Mesodermal cell (in vitro differentiated cells): ENCODE measurements around the gene DDX17.

Experiments used
- H3K27ac ChIP-seq: 2 replicates; pipeline ENCODE4 v1.7.0; 2013; ENCODE audit warnings: mild to moderate bottlenecking, low read depth, low read length, moderate library complexity; ENCODE audit not compliant: severe bottlenecking
- H3K36me3 ChIP-seq: 2 replicates; pipeline ENCODE4 v1.7.1; 2013; ENCODE audit warnings: mild to moderate bottlenecking, low read length, moderate library complexity; ENCODE audit not compliant: control insufficient read depth, insufficient read depth
- H3K4me1 ChIP-seq: one replicate; pipeline ENCODE4 v1.7.1; 2013; ENCODE audit warnings: mild to moderate bottlenecking, low read length; ENCODE audit not compliant: insufficient read depth, control insufficient read depth, poor library complexity, severe bottlenecking
- H3K4me3 ChIP-seq: 2 replicates; pipeline ENCODE4 v1.7.0; 2013; ENCODE audit warnings: low read length, control low read depth, mild to moderate bottlenecking; ENCODE audit not compliant: insufficient read depth, poor library complexity, severe bottlenecking; ENCODE audit errors: extremely low read depth
- H3K9me3 ChIP-seq: 2 replicates; pipeline ENCODE4 v1.7.1; 2013; ENCODE audit warnings: mild to moderate bottlenecking, low read length, moderate library complexity; ENCODE audit not compliant: control insufficient read depth
- WGBS, 2 experiments: methylation state at CpG; one replicate each; pipeline ENCODE4 v1.1.5; 2013; ENCODE audit warnings: missing lambda C conversion rate in 2 of 2; ENCODE audit not compliant: insufficient coverage in 2 of 2; 5-methylcytosine and 5-hydroxymethylcytosine counted together

DDX17 gene

DNA sequence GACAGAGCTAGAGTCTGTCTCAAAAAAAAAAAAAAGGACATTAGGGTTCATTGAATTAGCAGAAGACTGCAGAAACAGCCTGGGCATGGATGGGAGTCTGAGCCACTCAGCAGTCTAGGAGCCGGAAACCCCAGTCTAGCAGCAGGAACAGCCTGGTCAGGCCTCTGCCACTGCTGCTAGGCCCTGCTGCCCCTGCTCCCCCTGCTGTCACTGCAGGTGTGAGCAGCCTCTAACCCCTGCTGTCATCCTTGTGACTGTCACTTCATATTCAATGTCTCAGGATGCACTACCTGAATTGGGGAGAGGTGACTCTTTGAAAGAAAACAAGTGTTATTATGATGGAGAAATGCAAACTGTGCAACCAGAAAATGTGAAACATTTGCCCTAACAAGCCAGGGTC is 7.0 kb upstream of the DDX17 start:
- 82 to 86% methylated on average over 1 of the region's 1 CpG for WGBS, 2 experiments
- Histone ChIP-seq H3K9me3 (no peaks in the 10 kb centered on the region), H3K36me3 (no peaks in the 10 kb centered on the region), H3K4me1 (no peaks in the 10 kb centered on the region), H3K4me3 (no peak overlapping the region), H3K27ac (no peak overlapping the region)

DNA sequence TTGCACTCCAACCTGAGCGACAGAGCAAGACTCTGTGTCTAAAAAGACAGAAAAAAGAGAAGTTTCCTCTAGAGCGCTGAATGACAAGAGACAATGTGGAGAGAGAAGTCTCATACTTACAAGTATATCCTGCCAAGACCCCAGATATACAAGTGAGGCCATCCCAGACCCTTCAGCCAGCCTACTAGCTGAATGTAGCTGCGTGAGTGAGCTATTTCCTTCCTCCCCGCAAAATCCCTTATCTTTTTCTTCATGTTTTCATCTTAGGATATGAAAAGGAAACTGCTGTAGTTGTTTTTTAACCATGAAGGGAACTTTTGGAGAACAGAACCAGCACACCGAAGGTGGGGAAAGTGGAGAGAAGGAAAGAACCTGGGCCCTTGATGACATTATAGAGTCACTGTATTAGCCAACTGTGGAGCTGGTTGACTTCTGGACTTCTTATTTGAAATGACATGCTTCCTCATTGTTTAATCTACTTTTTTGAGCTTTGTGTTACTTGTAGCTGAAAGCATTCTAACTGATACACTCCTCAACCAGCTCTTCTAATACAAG is 4.4 kb upstream of the DDX17 start:
- no peak overlapping the region for H3K27ac ChIP-seq
- 100% methylated on average over 2 to 3 of the region's 5 CpGs for WGBS, 2 experiments
- no peaks in the 10 kb centered on the region for H3K9me3 ChIP-seq
- H3K4me3 ChIP-seq, result no peak overlapping the region
- no peaks in the 10 kb centered on the region for H3K4me1 ChIP-seq
- no peaks in the 10 kb centered on the region for H3K36me3 ChIP-seq

DNA sequence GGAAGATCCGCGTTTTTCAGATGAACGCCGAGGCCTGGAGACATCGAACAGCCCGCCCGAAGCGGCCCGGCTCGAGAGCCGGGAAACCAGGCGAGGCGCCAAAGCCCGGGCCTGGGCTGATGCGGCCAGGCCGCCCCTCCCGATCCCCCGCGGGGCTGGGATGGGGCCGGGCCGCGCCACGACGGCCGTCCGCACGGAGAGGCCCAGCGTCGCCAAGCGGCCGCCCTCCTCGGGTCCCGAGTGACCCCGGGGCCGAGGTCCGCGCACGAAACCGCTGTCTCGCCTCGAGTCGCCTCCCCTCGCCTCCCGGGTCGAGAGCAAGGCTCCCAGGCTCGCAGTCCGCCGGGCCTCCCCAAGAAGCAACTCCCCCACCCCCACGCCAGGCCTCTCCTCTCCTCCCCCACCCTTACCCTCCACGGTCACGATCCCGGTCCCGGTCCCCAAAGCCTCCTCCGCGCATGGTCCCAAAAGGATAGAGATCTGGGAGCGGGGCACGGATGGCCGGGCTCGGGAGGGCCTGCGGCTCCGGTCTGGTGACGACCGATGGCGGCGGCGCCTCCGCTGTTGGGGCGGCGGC is 482 bp downstream of the DDX17 start:
- 0% methylated on average over 56 to 58 of the region's 69 CpGs for WGBS, 2 experiments
- Histone ChIP-seq H3K9me3 (no peaks in the 10 kb centered on the region), H3K4me1 (no peaks in the 10 kb centered on the region), H3K4me3 (peak overlapping the region; percentile 90), H3K36me3 (peaks cover 37% of the 10 kb centered on the region), H3K27ac (peak overlapping the region; percentile 99)

DNA sequence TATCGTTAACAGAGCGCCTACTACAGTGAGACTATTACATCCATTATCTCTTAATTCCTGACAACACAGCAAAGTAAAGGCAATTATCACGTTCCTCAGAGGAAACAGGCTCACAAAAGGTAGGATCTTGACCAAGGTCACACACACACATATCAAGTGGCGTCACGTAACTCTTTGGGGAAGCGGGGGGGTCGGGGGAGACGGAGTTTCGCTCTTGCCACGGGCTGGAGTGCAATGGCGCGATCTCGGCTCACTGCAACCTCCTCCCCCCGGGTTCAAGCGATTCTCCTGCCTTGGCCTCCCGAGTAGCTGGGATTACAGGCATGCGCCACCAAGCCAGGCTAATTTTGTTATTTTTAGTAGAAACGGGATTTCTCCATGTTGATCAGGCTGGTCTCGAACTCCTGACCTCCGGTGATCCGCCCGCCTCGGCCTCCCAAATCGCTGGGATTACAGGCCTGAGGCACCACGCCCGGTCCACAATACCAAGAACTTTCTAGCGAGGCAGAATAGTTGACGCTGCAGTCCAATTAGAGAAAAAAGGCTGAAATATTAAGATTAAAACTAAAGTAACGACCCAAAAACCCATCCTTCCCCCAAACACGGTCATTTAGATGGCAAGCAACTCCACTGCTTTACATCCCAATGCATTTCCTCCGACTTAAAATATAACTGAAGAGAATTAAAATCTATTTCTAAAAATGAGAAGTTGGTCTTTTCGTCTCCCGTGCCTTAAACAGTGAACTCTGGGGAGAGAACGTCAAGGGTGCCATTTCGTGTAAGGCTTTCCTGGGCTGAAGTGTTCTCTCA is 1.2 kb downstream of the DDX17 start:
- H3K4me1 ChIP-seq, result no peaks in the 10 kb centered on the region
- peaks cover 44% of the 10 kb centered on the region for H3K36me3 ChIP-seq
- H3K9me3 ChIP-seq, result no peaks in the 10 kb centered on the region
- peak overlapping the region; percentile 99 for H3K27ac ChIP-seq
- peak overlapping the region; percentile 90 for H3K4me3 ChIP-seq
- WGBS, 2 experiments, result 1% methylated on average over 21 to 25 of the region's 35 CpGs

DNA sequence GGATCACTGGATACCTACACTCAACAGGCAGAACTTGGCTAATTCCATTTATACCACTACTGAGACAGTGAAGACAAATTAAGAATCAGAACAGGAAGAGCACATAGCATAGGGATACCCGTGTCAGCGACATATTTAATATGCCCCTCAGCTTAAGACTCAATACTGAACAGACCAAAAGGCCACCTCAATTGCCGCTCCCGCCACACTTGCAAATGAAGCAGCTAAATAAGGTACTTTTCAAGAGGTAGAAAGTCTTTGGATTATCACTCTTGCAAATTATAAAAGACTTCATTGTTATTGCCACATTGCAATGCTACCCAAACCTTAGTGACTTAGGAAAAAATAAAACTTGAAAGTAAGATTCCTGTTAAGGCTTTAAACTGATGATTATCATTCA is 3.1 kb downstream of the DDX17 start:
- Histone ChIP-seq H3K9me3 (no peaks in the 10 kb centered on the region), H3K4me3 (peak overlapping the region; percentile 90), H3K36me3 (peaks cover 63% of the 10 kb centered on the region), H3K4me1 (no peaks in the 10 kb centered on the region), H3K27ac (no peak overlapping the region)
- WGBS, 2 experiments, result 80 to 100% methylated on average over 2 of the region's 4 CpGs

DNA sequence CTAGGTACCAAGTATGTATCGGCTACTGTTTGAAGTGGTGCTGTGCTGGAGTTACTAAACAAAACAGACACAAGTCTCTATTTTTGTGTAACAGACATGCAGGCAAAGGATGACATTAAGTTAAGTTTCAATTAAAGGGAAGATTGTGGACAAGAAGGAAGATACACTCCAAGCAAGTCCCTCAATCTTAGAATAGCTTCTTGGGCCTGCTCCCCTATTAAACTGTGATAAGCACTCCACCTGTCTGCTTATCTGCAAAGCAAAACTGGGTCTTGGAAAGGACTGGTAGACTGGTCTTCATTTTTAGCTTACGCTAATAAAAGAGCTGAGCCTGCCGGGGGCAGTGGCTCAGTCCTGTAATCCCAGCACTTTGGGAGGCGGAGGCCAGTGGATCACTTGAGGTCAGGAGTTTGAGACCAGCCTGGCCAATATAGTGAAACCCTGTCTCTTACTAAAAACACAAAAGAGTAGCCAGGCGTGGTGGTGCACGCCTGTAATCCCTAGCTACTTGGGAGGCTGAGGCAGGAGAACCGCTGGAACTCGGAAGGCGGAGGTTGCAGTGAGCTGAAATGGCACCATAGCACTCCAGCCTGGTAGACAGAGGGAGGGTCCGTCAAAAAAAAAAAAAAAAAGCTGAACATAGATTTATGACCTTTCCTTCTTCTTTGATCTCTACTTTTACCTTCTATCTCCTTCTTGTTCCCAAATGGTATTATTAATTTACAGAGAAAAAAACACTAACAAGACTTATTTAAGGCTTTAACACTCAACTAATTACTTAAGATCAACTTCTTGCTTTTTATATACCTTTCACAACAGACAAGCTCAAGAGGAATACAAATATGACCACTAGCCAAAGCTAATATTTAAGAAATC is 4.1 kb downstream of the DDX17 start:
- Histone ChIP-seq H3K36me3 (peaks cover 73% of the 10 kb centered on the region), H3K27ac (no peak overlapping the region), H3K4me3 (no peak overlapping the region), H3K9me3 (no peaks in the 10 kb centered on the region), H3K4me1 (no peaks in the 10 kb centered on the region)
- whole genome bisulfite sequencing, 2 experiments, result 87 to 99% methylated on average over 7 to 8 of the region's 10 CpGs

DNA sequence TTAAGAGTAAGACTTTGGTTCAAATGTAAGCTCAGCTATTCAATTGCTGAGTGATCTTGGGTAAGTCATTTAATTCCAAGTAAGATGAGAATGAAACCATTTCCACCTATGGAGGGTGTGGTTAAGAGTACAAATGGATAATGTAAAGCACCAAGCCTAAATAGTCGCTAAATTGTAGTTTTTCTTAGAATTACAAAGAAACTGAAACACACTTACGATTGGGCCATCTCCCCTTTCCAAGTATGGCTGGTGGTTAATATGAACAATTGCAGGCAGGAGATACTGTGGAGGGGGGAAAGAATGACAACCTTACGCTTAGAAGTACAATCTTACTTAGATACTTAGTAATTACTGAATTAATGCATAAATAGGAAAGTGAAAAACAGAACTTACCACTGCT is 8.2 kb downstream of the DDX17 start:
- no peak overlapping the region for H3K4me3 ChIP-seq
- H3K36me3 ChIP-seq, result peaks cover 98% of the 10 kb centered on the region
- no peaks in the 10 kb centered on the region for H3K9me3 ChIP-seq
- whole genome bisulfite sequencing, 2 experiments, result no CpG with 5 or more reads among the region's 3 CpGs
- no peaks in the 10 kb centered on the region for H3K4me1 ChIP-seq
- H3K27ac ChIP-seq, result no peak overlapping the region

DNA sequence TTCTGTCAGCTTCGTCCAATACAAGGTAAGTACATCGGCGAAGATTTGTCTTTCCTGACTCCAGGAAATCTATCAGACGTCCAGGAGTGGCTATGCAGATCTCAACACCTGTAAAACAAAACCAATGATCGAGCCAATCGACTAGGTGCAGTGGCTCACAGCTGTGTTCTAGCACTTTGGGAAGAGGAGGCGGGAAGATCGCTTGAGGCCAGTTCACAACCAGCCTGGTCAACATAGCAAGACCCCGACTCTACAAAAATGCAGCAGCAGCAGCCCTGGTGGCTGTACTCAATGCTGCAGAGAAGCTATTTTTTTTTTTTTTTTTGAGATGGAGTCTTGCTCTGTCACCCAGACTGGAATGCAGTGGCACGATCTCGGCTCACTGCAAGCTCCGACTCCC is 11.2 kb downstream of the DDX17 start:
- Histone ChIP-seq H3K27ac (no peak overlapping the region), H3K4me1 (peaks cover 4% of the 10 kb centered on the region), H3K4me3 (no peak overlapping the region), H3K9me3 (no peaks in the 10 kb centered on the region), H3K36me3 (peaks cover 100% of the 10 kb centered on the region)
- WGBS, 2 experiments, result 98 to 100% methylated on average over 10 to 11 of the region's 12 CpGs

DNA sequence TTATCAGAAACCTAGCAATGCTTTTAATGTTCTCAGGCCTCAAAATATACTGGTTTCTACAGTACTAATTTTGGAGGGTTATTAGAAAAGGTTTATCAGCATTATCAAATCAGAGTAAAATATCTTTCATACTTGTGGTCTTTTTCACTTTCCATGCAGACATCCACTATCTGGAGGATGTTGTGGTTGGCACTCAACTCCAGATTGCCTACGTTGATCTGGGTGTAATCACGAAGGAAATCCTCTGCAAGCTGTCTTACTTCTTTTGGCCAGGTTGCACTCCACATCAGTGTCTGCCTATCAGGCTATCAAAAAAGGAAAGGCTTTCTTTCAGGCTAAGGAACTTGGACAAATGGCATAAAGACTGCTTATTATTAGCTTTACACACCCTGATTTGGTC is 11.6 kb downstream of the DDX17 start:
- 100% methylated on average over 2 of the region's 2 CpGs for WGBS, 2 experiments
- Histone ChIP-seq H3K27ac (no peak overlapping the region), H3K36me3 (peaks cover 100% of the 10 kb centered on the region), H3K4me1 (peaks cover 6% of the 10 kb centered on the region), H3K9me3 (no peaks in the 10 kb centered on the region), H3K4me3 (no peak overlapping the region)

DNA sequence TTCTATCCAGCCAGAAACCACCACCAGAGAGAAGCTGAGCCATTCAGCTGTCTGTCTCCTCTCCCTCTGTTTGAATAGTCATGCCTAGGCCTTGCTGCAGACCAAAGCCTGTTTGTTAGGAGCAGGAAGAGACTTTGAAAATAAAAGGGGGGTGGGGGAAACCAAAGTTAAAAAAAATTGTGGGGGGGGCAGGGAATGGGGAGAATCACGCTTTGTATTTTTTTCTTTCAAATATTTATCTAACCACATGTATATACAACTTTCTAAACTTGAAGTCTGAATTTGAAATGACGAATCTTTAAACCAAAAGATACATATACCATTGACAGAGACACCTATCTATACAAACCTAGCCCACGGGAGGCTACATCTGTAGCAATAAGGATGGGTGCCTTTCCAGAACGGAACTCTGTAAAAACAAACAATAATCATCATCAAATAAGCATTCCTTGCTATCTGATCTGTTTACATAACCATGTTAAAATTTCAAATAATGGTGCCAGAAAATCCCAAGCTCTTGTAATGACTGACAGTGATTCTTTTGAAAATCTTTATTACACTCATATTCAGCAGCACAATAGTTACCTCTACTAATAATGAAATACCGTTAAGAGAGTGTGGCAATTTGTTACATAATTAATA is 14.3 kb downstream of the DDX17 start:
- H3K4me1 ChIP-seq, result peaks cover 8% of the 10 kb centered on the region

More for the DNA sequence above, 14.3 kb downstream of the DDX17 start:
- no peak overlapping the region for H3K27ac ChIP-seq
- peaks cover 97% of the 10 kb centered on the region for H3K36me3 ChIP-seq
- H3K9me3 ChIP-seq, result no peaks in the 10 kb centered on the region
- WGBS, 2 experiments, result 100% methylated on average over 2 to 3 of the region's 5 CpGs
- no peak overlapping the region for H3K4me3 ChIP-seq
